Middle frontal gyrus (tissue), 1 donor: ENCODE data around the gene PROS1.
"Not testable (repeated sequence)": the region's sequence is repeated elsewhere in the genome, so short reads cannot be mapped to it uniquely, and the experiment has no call there.

Experiments
- DNase-seq: peaks from one replicate; pipeline ENCODE4 v3.0.0-alpha.2; 2015; ENCODE audit warnings: low spot score; ENCODE audit errors: extremely low spot score

PROS1 gene

DNA sequence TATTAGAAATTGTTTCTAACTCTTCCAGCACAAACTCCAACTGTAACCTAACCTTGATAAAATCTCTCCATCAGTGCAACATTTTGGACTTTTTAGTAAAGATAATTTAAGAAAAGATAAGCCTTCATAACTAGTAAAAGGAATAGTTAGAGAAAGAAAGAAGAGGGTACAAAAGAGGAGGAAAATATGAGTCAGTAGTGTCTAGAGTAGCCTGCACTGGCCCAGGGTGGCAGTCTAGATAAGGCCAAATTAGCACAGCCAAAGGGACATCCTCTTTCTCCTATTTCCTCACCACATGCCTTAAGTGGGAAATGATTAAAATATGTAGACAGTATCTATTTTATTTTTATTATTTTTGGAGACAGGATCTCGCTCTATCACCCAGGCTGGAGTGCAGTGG lies 3.7 kb downstream of the PROS1 start:
- DNase-seq: no peak

DNA sequence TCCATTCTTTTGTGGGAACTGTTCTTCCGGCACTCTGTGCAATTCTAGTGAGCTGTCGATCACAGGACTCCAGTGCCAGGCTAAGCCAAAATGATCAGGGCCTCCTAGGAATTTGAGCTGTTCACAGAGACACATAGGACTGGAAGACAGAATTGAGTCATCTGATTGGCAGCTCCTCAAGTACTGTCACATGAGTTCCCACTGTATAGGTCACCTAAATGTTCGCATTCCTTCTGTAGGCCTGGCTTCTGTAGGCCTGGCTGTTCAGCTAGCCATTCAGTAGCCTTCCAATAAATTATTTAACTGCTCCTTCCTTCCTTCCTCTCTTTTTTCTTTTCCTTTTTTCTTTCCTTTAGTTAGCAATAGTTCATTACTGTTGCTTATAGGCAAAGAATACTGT lies 4.3 kb downstream of the PROS1 start:
- no peak for DNase-seq

DNA sequence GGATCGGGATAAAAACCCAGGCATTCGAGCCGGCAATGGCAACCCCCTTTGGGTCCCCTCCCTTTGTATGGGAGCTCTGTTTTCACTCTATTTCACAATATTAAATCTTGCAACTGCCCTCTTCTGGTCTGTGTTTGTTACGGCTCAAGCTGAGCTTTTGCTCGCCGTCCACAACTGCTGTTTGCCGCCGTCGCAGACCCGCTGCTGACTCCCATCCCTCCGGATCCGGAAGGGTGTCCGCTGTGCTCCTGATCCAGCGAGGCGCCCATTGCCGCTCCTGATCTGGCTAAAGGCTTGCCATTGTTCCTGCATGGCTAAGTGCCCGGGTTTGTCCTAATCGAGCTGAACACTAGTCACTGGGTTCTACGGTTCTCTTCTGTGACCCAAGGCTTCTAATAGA lies 8.6 kb downstream of the PROS1 start:
- not testable (repeated sequence) for DNase-seq

DNA sequence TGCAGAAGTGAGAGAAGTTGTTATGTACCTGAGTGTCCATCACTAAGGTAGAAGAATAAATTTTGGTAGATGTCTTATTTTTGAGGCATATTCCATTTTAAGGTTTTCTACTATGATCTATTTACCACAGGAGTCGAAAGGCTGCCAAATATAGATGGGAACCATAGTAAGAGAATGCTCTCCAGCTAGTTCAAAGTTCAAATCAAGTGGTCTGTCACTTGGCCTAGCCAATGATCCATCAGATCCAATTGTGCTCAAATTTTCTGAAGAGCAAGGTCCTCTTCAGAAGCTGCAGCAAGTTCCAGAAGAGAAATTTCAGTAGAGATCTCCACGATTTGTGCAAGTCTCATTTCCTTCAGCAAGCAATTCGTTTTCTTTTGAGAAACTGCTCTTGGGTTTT lies 10.9 kb downstream of the PROS1 start:
- no peak for DNase-seq

DNA sequence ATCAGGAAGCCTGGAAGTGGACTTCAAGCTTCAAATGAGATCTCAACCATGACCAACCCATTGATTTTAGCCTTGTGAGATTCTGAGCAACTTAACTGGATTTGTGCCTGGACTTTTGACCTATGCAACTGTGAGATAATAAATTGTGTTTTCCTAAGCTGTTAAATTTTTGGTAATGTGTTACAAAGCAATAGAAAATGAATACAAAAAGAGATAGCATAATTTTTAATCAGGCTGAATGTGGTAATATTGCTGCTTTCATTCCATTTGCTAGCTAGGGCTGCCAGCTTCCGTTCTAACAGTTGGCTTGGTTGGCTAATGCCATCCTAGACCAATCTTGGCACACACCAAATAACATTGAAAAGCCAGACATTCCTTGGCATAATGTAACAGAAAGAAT lies 12.2 kb downstream of the PROS1 start:
- DNase-seq: no peak

DNA sequence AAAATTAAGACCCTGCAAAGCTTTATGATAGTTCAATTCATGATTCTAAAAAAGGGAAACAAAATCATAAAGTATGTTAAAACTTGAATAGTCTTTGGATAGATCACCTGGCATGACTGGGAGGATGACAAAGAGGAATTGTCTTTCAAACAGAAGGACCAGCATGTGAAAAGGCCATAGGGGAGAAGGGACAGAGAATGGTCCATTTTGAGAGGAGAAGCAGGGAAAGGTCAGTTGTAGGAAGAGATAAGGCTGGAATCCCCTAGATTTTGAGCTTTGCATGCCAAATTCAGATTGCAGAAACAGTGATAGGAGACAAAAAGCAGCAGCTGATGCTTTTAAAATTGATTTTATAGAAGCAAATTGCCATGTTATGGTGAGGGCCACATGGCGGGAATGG lies 12.7 kb downstream of the PROS1 start:
- no peak for DNase-seq

DNA sequence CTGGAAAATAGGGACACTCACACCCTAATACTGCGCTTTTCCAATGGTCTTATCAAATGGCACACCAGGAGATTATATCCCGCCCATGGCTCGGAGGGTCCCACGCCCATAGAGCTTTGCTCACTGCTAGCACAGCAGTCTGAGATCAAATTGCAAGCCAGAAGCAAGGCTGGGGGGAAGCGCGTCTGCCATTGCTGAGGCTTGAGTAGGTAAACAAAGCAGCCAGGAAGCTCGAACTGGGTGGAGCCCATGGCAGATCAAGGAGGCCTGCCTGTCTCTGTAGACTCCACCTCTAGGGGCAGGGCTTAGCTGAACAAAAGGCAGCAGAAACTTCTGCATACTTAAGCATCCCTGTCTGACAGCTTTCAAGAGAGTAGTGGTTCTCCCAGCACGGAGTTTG lies 23.7 kb downstream of the PROS1 start:
- DNase-seq: not testable (repeated sequence)

DNA sequence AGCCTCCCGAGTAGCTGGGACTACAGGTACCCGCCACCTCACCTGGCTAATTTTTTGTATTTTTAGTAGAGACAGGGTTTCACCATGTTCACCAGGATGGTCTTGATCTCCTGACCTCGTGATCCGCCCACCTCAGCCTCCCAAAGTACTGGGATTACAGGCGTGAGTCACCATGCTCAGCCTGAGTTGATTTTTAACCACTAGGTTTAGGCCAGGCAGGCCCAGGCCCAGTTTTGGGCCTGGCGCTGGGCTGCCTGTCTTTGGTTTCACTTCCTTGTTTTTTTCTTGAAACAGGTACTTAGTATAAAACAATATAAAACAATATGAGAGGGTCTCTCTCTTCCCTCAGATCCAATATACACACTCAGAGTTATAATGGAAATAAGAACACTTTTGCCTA lies 36.2 kb downstream of the PROS1 start:
- not testable (repeated sequence) for DNase-seq

DNA sequence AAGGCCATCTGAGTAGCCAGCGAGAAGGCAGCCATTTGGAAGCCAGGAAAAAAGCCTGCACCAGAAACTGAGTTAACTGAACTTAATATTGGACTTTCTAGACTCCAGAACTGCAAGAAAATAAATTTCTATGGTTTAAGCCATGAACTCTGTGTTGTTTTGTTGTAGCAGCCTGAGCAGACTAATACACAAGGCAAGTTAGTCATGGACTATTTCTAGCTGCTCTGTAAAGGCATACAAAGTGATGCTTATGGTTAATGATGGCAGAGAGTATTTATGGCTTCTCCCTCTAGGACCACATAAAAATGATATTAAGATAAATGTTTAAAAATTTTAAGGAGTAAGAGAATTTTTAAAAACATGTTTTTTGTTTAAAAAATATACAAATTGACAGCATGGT lies 37.1 kb downstream of the PROS1 start:
- no peak for DNase-seq

DNA sequence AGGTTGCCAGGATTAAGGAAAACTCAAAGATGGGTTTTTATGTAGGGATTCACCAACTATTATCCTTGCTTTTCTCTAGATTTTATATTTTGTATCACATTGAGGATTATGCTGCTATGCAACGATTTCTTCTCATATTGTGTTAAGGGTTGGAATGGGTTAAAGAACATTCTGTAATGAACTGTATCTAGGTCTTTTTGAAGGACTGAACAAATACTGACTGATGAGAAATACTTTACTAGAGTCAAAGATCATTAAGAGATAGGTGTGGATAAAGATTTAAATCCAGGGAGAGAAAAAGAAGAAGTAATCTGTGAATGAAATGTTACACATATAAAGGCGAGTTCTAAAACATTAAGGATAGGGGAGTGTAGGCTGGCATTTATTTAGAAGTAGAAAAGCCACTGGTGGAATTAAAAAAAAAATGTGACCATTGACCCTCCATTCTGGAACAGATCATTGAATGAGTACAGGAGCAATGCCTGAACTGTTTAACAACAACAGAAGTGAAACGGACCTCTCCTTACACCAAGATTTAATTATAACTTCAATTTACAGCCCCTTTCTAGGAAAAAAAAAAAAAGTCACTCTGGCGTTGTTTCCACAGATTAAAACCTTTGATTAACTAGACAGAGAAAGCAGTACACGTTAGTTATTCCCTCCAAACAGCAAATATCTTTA lies 39.2 kb downstream of the PROS1 start:
- DNase-seq: no peak

DNA sequence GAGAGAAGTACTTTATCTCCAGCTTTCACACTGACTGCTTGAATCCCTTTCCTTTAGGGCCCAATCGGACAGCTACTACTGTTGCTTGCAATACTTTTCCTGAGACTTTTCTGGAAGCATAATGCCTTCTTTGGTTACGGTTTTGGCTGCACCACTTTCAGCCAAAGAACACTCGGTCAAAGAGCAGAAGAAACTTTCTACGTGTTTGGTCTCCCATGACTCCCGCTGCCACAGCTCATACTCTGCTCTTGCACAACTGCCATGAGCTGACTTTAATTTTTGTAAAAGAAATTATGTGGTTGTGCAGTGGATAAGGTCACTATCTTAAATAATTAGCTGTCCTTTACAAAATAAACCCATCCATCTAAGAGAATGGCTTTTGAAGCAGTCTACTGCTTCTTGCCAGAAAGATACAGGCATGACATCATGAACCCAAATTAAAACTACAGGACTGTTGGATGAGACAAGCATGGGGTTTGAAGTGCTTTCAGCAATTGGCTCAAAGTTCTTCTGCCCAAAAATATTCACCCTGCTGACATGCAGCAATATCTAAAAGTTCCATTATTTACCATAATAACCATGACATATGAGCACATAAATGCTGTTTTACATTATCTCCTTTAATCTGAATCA lies 42.0 kb downstream of the PROS1 start:
- no peak for DNase-seq

DNA sequence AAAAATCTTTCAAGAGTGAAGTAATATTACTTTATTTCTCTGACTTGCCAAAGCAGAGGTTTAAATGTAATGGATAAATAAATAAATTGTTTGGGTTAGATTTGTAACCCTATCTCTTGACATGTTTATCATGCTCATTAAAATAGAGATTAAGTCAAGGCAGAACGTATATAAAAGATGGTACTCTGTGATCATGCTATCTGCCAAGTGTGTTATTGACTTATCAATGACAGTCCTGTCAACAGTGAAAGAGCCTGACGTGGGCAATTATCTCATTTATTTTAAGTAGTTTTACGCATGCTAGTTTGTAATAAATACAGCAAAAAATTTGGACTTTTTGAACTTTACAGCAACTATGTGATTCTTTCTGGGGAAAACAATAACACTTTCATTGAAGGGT lies 43.7 kb downstream of the PROS1 start:
- no peak for DNase-seq

DNA sequence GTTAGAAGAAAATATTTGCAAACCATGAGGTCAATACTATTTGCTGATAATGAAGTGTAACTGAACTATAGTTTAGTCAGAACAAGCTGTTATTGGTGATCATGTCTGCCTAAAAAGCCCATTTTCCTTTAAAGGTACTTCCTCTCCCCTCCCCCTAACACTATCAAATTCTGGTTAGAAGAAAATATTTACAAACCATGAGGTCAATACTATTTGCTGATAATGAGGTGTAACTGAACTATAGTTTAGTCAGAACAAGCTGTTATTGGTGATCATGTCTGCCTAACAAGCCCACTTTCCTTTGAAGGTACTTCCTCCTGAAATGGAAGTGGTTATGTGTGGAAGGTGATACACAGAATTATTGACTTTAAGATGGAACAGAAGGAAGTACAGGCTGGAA lies 46.9 kb downstream of the PROS1 start:
- DNase-seq: no peak

DNA sequence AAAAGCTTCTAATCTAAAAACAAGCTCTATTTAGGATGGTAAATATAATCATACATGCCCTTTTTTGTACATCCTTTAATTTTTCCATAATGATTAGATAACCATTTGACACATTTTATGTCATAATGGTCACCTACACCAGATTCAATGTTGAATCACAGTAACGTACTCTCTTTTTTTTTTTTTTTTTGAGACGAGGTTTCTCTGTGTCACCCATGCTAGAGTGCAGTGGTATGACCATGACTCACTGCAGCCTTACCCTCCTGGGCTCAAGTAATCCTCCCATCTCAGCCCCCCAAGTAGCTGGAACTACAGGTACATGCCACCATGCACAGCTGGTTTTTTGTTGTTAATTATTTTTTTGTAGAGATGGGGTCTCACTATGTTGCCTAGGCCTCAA lies 49.2 kb downstream of the PROS1 start:
- DNase-seq: no peak

DNA sequence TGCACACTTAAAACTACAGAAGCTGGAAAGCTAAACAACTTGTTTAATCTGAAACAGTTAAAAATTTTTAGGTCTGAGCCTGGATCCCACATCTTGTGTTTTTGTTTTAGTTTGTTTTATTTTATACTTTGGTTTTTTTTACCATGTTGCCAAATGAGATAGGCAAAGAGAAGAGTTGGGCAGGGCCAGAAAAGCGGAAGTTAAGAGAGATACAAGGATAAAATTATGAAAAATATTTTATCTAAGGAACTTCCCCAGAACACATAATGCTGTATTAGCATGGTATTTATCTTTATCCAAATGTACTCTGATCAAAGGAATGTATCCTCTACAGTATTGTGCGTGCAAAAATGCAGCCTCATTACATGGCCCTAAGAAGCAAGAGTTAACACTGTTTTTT lies 50.7 kb downstream of the PROS1 start:
- no peak for DNase-seq

DNA sequence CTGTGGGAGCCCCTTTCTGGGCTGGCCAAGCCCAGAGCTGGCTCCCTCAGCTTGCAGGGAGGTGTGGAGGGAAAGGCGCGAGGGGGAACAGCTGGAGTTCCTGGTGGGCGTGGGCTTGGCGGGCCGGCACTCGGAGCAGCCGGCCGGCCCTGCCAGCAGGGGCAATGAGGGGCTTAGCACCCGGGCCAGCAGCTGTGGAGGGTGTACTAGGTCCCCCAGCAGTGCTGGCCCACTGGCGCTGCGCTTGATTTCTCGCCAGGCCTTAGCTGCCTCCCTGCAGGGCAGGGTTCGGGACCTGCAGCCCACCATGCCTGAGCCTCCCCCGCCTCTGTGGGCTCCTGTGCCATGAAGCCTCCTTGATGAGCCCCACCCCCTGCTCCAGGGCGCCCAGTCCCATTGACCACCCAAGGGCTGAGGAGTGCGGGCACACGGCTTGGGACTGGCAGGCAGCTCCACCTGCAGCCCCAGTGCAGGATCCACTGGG lies 56.1 kb downstream of the PROS1 start:
- not testable (repeated sequence) for DNase-seq

DNA sequence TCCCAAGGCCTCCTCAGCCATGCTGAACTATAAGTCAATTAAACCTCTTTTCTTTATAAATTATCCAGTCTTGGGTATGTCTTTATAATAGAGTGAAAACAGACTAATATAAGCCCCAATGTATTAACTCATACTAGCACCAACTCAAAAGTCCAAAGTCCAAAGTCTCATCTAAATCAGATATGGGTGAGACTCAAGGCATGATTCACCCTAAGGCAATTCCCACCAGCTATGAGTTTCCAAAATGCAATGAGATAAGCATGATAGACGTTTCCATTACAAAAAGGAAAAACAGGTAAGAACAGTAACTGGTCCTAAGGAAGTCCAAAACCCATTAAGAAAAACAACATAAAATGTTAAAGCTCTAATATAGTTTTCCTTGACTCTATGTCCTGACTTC lies 60.1 kb downstream of the PROS1 start:
- DNase-seq: not testable (repeated sequence)

DNA sequence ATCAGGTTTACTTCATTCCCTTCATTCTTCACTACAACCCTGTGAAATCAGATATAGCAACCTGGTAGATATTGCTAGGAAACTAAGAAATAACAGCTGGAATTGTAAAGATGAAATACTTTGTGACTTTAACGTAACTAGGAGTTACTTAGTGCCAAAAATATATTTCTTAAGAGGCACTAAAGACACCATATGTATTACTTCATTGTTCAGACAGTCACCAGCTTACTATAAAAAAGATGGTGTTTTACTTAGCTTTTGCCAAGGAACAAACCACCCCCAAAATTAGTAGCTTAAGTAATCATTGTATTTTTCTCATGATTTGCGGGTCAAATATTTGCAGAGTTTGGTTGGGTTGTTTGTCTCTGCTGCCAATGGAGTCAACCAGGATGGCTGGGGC lies 62.5 kb downstream of the PROS1 start:
- DNase-seq: no peak

DNA sequence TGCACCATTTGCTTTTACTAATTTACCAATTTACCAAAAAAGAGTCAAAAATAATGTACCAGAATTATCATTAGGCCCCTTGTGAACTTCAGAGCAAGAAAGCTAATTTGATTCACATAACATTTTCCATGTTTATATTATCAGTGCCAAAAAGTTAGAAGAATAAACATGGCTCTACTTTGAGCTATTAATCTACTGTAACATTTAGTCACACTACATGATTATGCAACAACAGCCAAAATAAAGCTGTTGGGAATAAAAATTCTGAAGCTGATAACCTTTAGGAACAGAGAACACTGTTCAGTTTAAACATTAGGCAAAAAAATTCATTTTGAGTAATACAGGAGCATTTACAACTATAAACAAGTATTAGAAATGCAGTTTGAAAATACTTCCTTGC lies 63.6 kb downstream of the PROS1 start:
- no peak for DNase-seq

DNA sequence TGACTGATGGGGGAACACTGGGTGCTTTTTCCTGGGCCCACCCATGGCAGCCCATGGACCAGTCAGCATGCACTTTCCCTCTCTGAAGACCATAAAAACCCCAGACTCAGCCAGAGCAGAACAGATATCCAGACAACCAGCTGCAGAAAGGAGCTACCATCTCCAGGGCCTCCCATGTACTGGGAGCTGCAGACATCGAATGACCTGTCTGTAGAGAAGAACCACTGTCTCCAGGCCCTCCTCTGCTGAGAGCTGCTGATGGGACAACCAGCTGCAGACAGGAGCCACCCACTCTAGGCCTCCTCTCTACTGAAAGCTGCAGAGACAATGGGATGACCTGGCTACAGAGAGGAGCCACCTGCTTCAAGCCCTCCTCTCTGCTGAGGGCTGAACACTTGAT lies 66.6 kb downstream of the PROS1 start:
- DNase-seq: no peak

DNA sequence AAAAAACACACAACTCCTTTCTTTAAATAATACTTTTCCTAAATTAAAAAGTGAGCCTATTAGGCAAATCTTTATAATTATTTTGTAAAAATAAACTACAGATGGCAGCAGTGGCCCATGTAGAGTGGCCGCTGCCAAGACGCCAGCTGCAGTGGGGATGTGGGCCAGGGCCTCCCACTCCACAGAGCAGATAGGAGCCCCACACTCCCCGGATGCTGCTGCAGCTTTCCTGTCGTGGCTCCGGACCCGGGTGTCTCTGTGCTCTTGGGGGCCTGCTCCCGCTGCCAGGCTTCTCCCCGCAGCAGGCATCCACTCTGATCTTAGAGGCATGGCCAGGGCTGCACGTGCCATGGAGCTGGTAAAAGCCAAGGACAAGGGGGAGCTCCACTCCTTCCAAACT lies 67.5 kb downstream of the PROS1 start:
- no peak for DNase-seq

DNA sequence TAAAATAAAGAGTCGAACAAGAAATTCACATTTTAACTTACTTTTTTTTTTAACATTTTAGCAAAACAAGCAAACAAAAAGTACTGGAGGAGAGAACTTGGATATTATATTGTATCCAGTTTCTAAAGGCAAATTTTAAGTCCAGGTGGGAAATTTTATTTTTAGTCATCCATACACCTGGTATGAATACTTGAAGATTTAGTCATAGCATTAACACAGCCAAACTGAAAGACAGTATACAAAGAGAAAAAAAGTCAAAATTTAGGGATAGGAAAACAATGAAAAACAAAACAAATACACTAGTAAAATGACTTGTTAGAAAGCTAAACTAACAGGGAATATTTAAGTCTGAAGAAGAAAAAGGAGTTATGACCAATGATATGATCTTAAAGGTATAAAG lies 69.1 kb downstream of the PROS1 start:
- no peak for DNase-seq
